Gastroesophageal sphincter (tissue), 4 donors: Measurements from ENCODE around the gene NAPEPLD. TPM values are rescaled to one million over a fixed set of nuclear protein-coding genes. Genes with fewer than 3 reads are reported as not detected.
"Not testable (repeated sequence)": the region's sequence is repeated elsewhere in the genome, so short reads cannot be mapped to it uniquely, and the experiment has no call there.

Experiments used
- ATAC-seq: fragments of 150-250 bp; one replicate; pipeline ENCODE4 v1.9.1; 2016; ENCODE audit warnings: mild to moderate bottlenecking, moderate library complexity
- H3K27ac ChIP-seq, 4 donors: fragments of 200-600 bp; sonication (generic) in 3 of 4; 1 replicate in 3 of 4; 2 replicates in 1 of 4; pipeline ENCODE4 v1.5.1; 2016 to 2019
- H3K27me3 ChIP-seq: fragments of 200-600 bp; sonication (generic); one replicate; pipeline ENCODE4 v1.5.1; 2019
- H3K36me3 ChIP-seq, 2 donors: fragments of 200-600 bp; sonication (generic); one replicate each; pipeline ENCODE4 v1.5.1; 2019; ENCODE audit warnings: control low read depth in 1 of 2
- H3K4me1 ChIP-seq, 3 donors: fragments of 200-600 bp; sonication (generic); 1 replicate in 2 of 3; 2 replicates in 1 of 3; pipeline ENCODE4 v1.5.1; 2016 to 2019; ENCODE audit warnings: control low read depth in 2 of 3
- H3K4me3 ChIP-seq, 2 donors: fragments of 200-600 bp; sonication (generic); one replicate each; pipeline ENCODE4 v1.5.1; 2019; ENCODE audit warnings: mild to moderate bottlenecking in 1 of 2, moderate library complexity in 1 of 2
- H3K9me3 ChIP-seq, 3 donors: fragments of 200-600 bp; sonication (generic); one replicate each; pipeline ENCODE4 v1.5.1; 2017 to 2019; ENCODE audit warnings: control low read depth in 2 of 3
- CTCF ChIP-seq, 4 experiments: fragments of 200-600 bp in 2 of 4; fragments of 450-650 bp in 2 of 4; sonication (generic) in 1 of 4; IDR thresholded peaks; one replicate each; pipeline ENCODE4 v1.5.1; 2017 to 2019; ENCODE audit warnings: antibody characterized with exemption in 4 of 4, mild to moderate bottlenecking in 2 of 4, moderate library complexity in 2 of 4
- EP300 ChIP-seq: sonication (generic); formaldehyde crosslinking; IDR thresholded peaks from one replicate; pipeline ENCODE4 v1.6.1; 2017; ENCODE audit warnings: antibody characterized with exemption, mild to moderate bottlenecking
- POLR2A ChIP-seq, 2 donors: fragments of 450-650 bp; IDR thresholded peaks; one replicate each; pipeline ENCODE4 v1.6.1; 2017; ENCODE audit warnings: antibody characterized with exemption in 2 of 2, mild to moderate bottlenecking in 2 of 2, moderate library complexity in 1 of 2
- POLR2AphosphoS5 ChIP-seq: sonication (generic); formaldehyde crosslinking; IDR thresholded peaks from one replicate; pipeline ENCODE4 v1.6.1; 2017; ENCODE audit warnings: antibody characterized with exemption
- WGBS, 2 donors: methylation state at CpG; one replicate each; pipeline ENCODE4 v1.1.5; 2018; ENCODE audit warnings: low coverage in 1 of 2; 5-methylcytosine and 5-hydroxymethylcytosine counted together
- total RNA-seq, 4 donors: library from RNA; depleted of rRNA; stranded (reverse); fragments of >200 nt; gene quantifications; one replicate each; pipeline ENCODE4 v1.1.0, GENCODE V29; 2016

The NAPEPLD gene
- total RNA-seq, 4 donors from 2014 or later, result 7.1 to 19.1 (median 7.3) TPM

DNA sequence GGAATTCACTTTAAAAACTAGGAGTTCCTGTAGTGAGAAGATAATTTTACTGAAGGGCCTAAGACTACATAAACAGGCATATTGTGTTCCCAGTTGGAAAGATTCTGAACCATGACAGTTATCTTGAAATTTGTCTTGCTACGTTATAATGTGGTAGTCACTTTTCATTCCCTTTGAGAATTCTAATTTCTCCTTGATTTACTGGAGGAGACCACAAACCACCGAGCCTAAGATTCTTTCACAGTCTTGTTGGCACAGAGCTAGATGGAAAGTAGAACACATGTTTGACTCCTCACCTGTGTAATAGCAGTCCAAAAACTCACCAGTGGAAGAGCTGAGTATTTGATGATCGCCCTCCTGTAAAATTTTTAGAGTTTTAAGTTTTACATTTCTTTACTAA is 69.1 kb downstream of the NAPEPLD start:
- 91 to 97% methylated on average over 2 to 3 of the region's 3 CpGs for WGBS, 2 donors
- Histone ChIP-seq H3K27me3 (no peaks in the 10 kb centered on the region), H3K4me1 (peaks cover 0 to 31% (median 7%) of the 10 kb centered on the region in 3 donors), H3K36me3 (peaks cover 0 to 24% of the 10 kb centered on the region in 2 donors), H3K4me3 (no peak overlapping the region), H3K9me3 (no peaks in the 10 kb centered on the region), H3K27ac (no peak overlapping the region)
- no peak for ATAC-seq
- TF ChIP-seq POLR2AphosphoS5 (no peak), POLR2A (IDR thresholded peaks at IDR 0.05) (no peak), EP300 (no peak), CTCF (IDR thresholded peaks at IDR 0.05) (no peak)

GRCh38 chr7:103078226-103078625 is 70.7 kb downstream of the NAPEPLD start:
- not testable (repeated sequence) for H3K36me3 ChIP-seq, H3K9me3 ChIP-seq, H3K27me3 ChIP-seq, ATAC-seq, H3K27ac ChIP-seq, H3K4me3 ChIP-seq
- 74 to 78% methylated on average over 5 to 6 of the region's 6 CpGs for WGBS, 2 donors
- H3K4me1 ChIP-seq, result peaks cover 0 to 40% (median 10%) of the 10 kb centered on the region in 3 donors

GRCh38 chr7:103077318-103077717 is 71.6 kb downstream of the NAPEPLD start:
- no peak for TF ChIP-seq POLR2AphosphoS5
- TF ChIP-seq CTCF (IDR thresholded peaks at IDR 0.05), result no peak
- TF ChIP-seq POLR2A (IDR thresholded peaks at IDR 0.05), result no peak
- TF ChIP-seq EP300, result no peak
- H3K9me3 ChIP-seq, result no peaks in the 10 kb centered on the region
- WGBS, 2 donors, result 100% methylated on average over 3 of the region's 3 CpGs
- no peak for ATAC-seq
- H3K36me3 ChIP-seq, result no peaks in the 10 kb centered on the region
- peaks cover 0 to 40% (median 10%) of the 10 kb centered on the region in 3 donors for H3K4me1 ChIP-seq
- no peak overlapping the region for H3K4me3 ChIP-seq
- H3K27ac ChIP-seq, result no peak overlapping the region
- no peaks in the 10 kb centered on the region for H3K27me3 ChIP-seq

- Histone ChIP-seq H3K4me1 (peaks cover 0 to 40% (median 10%) of the 10 kb centered on the region in 3 donors), H3K27ac (no peak overlapping the region), H3K36me3 (no peaks in the 10 kb centered on the region), H3K4me3 (no peak overlapping the region), H3K27me3 (no peaks in the 10 kb centered on the region), H3K9me3 (no peaks in the 10 kb centered on the region)
- TF ChIP-seq EP300 (no peak), POLR2AphosphoS5 (no peak), POLR2A (IDR thresholded peaks at IDR 0.05) (no peak), CTCF (IDR thresholded peaks at IDR 0.05) (no peak)
- no peak for ATAC-seq
- WGBS, 2 donors, result 88 to 100% methylated on average over 4 to 6 of the region's 7 CpGs
Measured at GRCh38 chr7:103076764-103077163, 72.1 kb downstream of the NAPEPLD start.

- peak overlapping the region; percentile 54 to 79 for H3K4me3 ChIP-seq
- TF ChIP-seq POLR2A (IDR thresholded peaks at IDR 0.05) (peak in 1 of 2 donors; percentile 3), POLR2AphosphoS5 (peak; percentile 23), CTCF (IDR thresholded peaks at IDR 0.05) (no peak)
- no peaks in the 10 kb centered on the region for H3K27me3 ChIP-seq
- H3K36me3 ChIP-seq, result no peaks in the 10 kb centered on the region
- H3K9me3 ChIP-seq, result no peaks in the 10 kb centered on the region
- H3K27ac ChIP-seq, result peak overlapping the region; percentile 44 to 95 (median 90)
- H3K4me1 ChIP-seq, result peaks cover 0 to 40% (median 10%) of the 10 kb centered on the region in 3 donors
- ATAC-seq, result peak; percentile 13
- WGBS, 2 donors, result 0% methylated on average over 3 to 8 of the region's 36 CpGs
Measured at GRCh38 chr7:103075337-103075918, 73.5 kb downstream of the NAPEPLD start.
